Ishikawa (cell line): ENCODE data around the gene MYO9B.

Experiments
- CREB1 ChIP-seq: IDR thresholded peaks from 2 replicates; pipeline ENCODE4 v1.6.1; 2012; ENCODE audit warnings: low read depth
- EP300 ChIP-seq: IDR thresholded peaks from 2 replicates; pipeline ENCODE4 v1.6.1; 2012; ENCODE audit warnings: borderline replicate concordance
- MAX ChIP-seq: IDR thresholded peaks from 2 replicates; pipeline ENCODE4 v1.6.1; 2012
- RAD21 ChIP-seq: IDR thresholded peaks from 2 replicates; pipeline ENCODE4 v1.6.1; 2012; ENCODE audit warnings: low read depth
- REST ChIP-seq: IDR thresholded peaks from 2 replicates; pipeline ENCODE4 v1.6.1; 2012; ENCODE audit warnings: low read depth, mild to moderate bottlenecking
- YY1 ChIP-seq: IDR thresholded peaks from 2 replicates; pipeline ENCODE4 v1.6.1; 2012; ENCODE audit warnings: low read depth
- ZBTB7A ChIP-seq: IDR thresholded peaks from 2 replicates; pipeline ENCODE4 v1.6.1; 2012; ENCODE audit warnings: low read depth

GRCh38 chr19:17195106-17195505 lies 119.5 kb downstream of the MYO9B start:
- TF ChIP-seq REST, result no peak
- TF ChIP-seq MAX, result no peak
- TF ChIP-seq RAD21, result no peak
- no peak for TF ChIP-seq EP300
- TF ChIP-seq CREB1, result no peak
- no peak for TF ChIP-seq YY1
- TF ChIP-seq ZBTB7A, result no peak
